H1 (cell line): ENCODE data around the gene LIPE. TPM values are rescaled to one million over a fixed set of nuclear protein-coding genes. Genes with fewer than 3 reads are reported as not detected.

ENCODE experiments used
- CTCF ChIA-PET: fragments of 300-600 bp; sonication (Branson Sonifier 250); formaldehyde crosslinking; loops from one replicate; lab custom pipeline; 2021; ENCODE audit not compliant: partially characterized antibody; lab: Charles Lee
- POLR2A ChIA-PET: fragments of 300-600 bp; sonication (Branson Sonifier 250); formaldehyde crosslinking; loops from one replicate; lab custom pipeline; 2021; ENCODE audit warnings: inconsistent platforms; ENCODE audit not compliant: partially characterized antibody; lab: Charles Lee
- DNase-seq, 2 experiments: peaks; one replicate each; pipeline versions ENCODE4 v3.0.0 to v3.0.0-alpha.2; 2010 to 2022; ENCODE audit warnings: low spot score in 2 of 2, low read depth in 1 of 2, mixed read lengths in 1 of 2
- FAIRE-seq: peaks from 2 replicates; lab custom pipeline; 2011; peaks lifted over from hg19 to GRCh38; lab: Jason Lieb, UNC
- H2AFZ ChIP-seq: 2 replicates; pipeline ENCODE4 v1.8.1; 2012; ENCODE audit warnings: low read length, inconsistent platforms
- H2AK5ac ChIP-seq: 2 replicates; pipeline ENCODE4 v1.6.1; 2013; ENCODE audit warnings: low read depth, low read length
- H2BK120ac ChIP-seq: replicated peaks from 2 replicates; pipeline ENCODE3; 2013; ENCODE audit warnings: low read depth, low read length, inconsistent platforms
- H2BK12ac ChIP-seq: 2 replicates; pipeline ENCODE4 v1.6.1; 2013; ENCODE audit warnings: low read depth, low read length
- H2BK15ac ChIP-seq: 2 replicates; pipeline ENCODE4 v1.6.1; 2013; ENCODE audit warnings: low read length
- H2BK20ac ChIP-seq: 2 replicates; pipeline ENCODE4 v1.6.1; 2013; ENCODE audit warnings: low read length
- H2BK5ac ChIP-seq: 2 replicates; pipeline ENCODE4 v1.6.1; 2013; ENCODE audit warnings: low read depth, low read length
- H3K14ac ChIP-seq: 2 replicates; pipeline ENCODE4 v1.6.1; 2013; ENCODE audit warnings: inconsistent platforms; ENCODE audit not compliant: insufficient read length
- H3K18ac ChIP-seq: 2 replicates; pipeline ENCODE4 v1.6.1; 2013; ENCODE audit warnings: low read length; ENCODE audit errors: extremely low read depth
- H3K23ac ChIP-seq: 2 replicates; pipeline ENCODE4 v1.6.1; 2013; ENCODE audit warnings: inconsistent platforms; ENCODE audit not compliant: insufficient read length
- H3K23me2 ChIP-seq: 2 replicates; pipeline ENCODE4 v1.6.1; 2013; ENCODE audit warnings: low read depth, low read length
- H3K27ac ChIP-seq: 2 replicates; pipeline ENCODE4 v1.6.1; 2011; ENCODE audit warnings: low read depth, low read length, inconsistent platforms
- H3K27me3 ChIP-seq, 4 experiments: replicated peaks in 1 of 4; 1 replicate in 1 of 4; 2 replicates in 3 of 4; pipeline versions ENCODE4 v1.6.1 to v1.8.1; 2011 to 2013; ENCODE audit warnings: low read length in 3 of 4, mild to moderate bottlenecking in 3 of 4, inconsistent platforms in 2 of 4, mixed read lengths in 2 of 4, moderate library complexity in 1 of 4; ENCODE audit not compliant: control insufficient read depth in 3 of 4, insufficient read depth in 3 of 4; ENCODE audit errors: extremely low read depth in 1 of 4
- H3K36me3 ChIP-seq, 4 experiments: 2 replicates each; pipeline versions ENCODE4 v1.6.1 to v1.8.1; 2011 to 2013; ENCODE audit warnings: mild to moderate bottlenecking in 4 of 4, low read length in 3 of 4, moderate library complexity in 2 of 4, control low read depth in 1 of 4, inconsistent platforms in 1 of 4; ENCODE audit not compliant: insufficient read depth in 4 of 4, control insufficient read depth in 2 of 4
- H3K4ac ChIP-seq: replicated peaks from 2 replicates; pipeline ENCODE3; 2013; ENCODE audit warnings: low read length, low read depth, mixed read lengths, inconsistent platforms; ENCODE audit not compliant: insufficient read length
- H3K4me1 ChIP-seq, 4 experiments: replicated peaks in 1 of 4; 1 replicate in 1 of 4; 2 replicates in 3 of 4; pipeline versions ENCODE4 v1.6.1 to v1.8.1; 2011 to 2013; ENCODE audit warnings: low read length in 3 of 4, inconsistent platforms in 2 of 4, mixed read lengths in 1 of 4; ENCODE audit not compliant: insufficient read depth in 4 of 4, control insufficient read depth in 3 of 4
- H3K4me2 ChIP-seq, 2 experiments: 2 replicates each; pipeline versions ENCODE4 v1.6.1 to v1.8.1; 2011 to 2013; ENCODE audit warnings: low read depth in 2 of 2, low read length in 2 of 2, control low read depth in 1 of 2, inconsistent platforms in 1 of 2, mild to moderate bottlenecking in 1 of 2; ENCODE audit not compliant: insufficient read depth in 1 of 2
- H3K4me3 ChIP-seq, 4 experiments: fragments of 200-600, 300-600 bp in 1 of 4; sonication (generic), shearing (Covaris generic), sonication (Bioruptor Twin) in 1 of 4; 2 replicates each; pipeline versions ENCODE4 v1.5.1 to v1.8.1; 2011 to 2016; ENCODE audit warnings: low read length in 4 of 4, low read depth in 3 of 4, control low read depth in 2 of 4, inconsistent platforms in 2 of 4, mild to moderate bottlenecking in 2 of 4, mixed read lengths in 1 of 4, moderate library complexity in 1 of 4; ENCODE audit not compliant: insufficient read depth in 2 of 4; ENCODE audit errors: extremely low read depth in 1 of 4
- H3K56ac ChIP-seq: replicated peaks from 2 replicates; pipeline ENCODE3; 2013; ENCODE audit warnings: low read depth, mild to moderate bottlenecking, mixed read lengths, low read length, inconsistent platforms; ENCODE audit not compliant: insufficient read length
- H3K79me1 ChIP-seq: 2 replicates; pipeline ENCODE4 v1.6.1; 2013; ENCODE audit warnings: low read depth, low read length, control low read depth
- H3K79me2 ChIP-seq, 2 experiments: 2 replicates each; pipeline versions ENCODE4 v1.6.1 to v1.8.1; 2012 to 2013; ENCODE audit warnings: low read length in 2 of 2, mild to moderate bottlenecking in 2 of 2, inconsistent platforms in 1 of 2; ENCODE audit not compliant: insufficient read depth in 2 of 2, control insufficient read depth in 1 of 2
- H3K9ac ChIP-seq, 4 experiments: replicated peaks in 1 of 4; 1 replicate in 1 of 4; 2 replicates in 3 of 4; pipeline versions ENCODE4 v1.6.1 to v1.8.1; 2011 to 2013; ENCODE audit warnings: low read depth in 3 of 4, low read length in 3 of 4, control low read depth in 2 of 4, mild to moderate bottlenecking in 2 of 4, moderate library complexity in 2 of 4, inconsistent platforms in 1 of 4; ENCODE audit errors: extremely low read depth in 1 of 4
- H3K9me3 ChIP-seq, 2 experiments: 2 replicates each; pipeline versions ENCODE4 v1.6.1 to v1.8.1; 2012 to 2013; ENCODE audit warnings: mild to moderate bottlenecking in 2 of 2, moderate library complexity in 2 of 2, control low read depth in 1 of 2, inconsistent platforms in 1 of 2, low read depth in 1 of 2, low read length in 1 of 2, mixed read lengths in 1 of 2; ENCODE audit not compliant: insufficient read depth in 2 of 2
- H4K20me1 ChIP-seq, 2 experiments: replicated peaks in 1 of 2; 2 replicates each; pipeline versions ENCODE3 to v1.8.1; 2011 to 2013; ENCODE audit warnings: inconsistent platforms in 2 of 2, low read length in 2 of 2, mild to moderate bottlenecking in 1 of 2; ENCODE audit not compliant: insufficient read depth in 2 of 2, control insufficient read depth in 1 of 2
- H4K5ac ChIP-seq: 2 replicates; pipeline ENCODE4 v1.6.1; 2013; ENCODE audit warnings: low read length, low read depth, mixed read lengths, inconsistent platforms; ENCODE audit not compliant: insufficient read length
- H4K8ac ChIP-seq: 2 replicates; pipeline ENCODE4 v1.8.0; 2013; ENCODE audit warnings: mild to moderate bottlenecking, moderate library complexity, low read length, inconsistent platforms; ENCODE audit not compliant: insufficient read depth; ENCODE audit errors: extremely low read depth
- H4K91ac ChIP-seq: replicated peaks from 2 replicates; pipeline ENCODE3; 2013; ENCODE audit warnings: low read length, mixed read lengths, inconsistent platforms; ENCODE audit not compliant: insufficient read length
- GABPA ChIP-seq: IDR thresholded peaks from 2 replicates; pipeline ENCODE4 v1.6.1; 2011; ENCODE audit warnings: mild to moderate bottlenecking, low read length, moderate library complexity, borderline replicate concordance; ENCODE audit not compliant: insufficient read depth
- HDAC6 ChIP-seq: IDR thresholded peaks from one replicate; pipeline ENCODE4 v1.7.1; 2012; ENCODE audit warnings: low read depth, mild to moderate bottlenecking, inconsistent platforms, low read length, moderate library complexity
- WGBS, 2 experiments: shearing (Covaris generic) in 1 of 2; methylation state at CpG; one replicate each; pipeline versions ENCODE4 v1.1.6 to v1.1.7; 2013 to 2015; ENCODE audit warnings: low lambda C conversion rate in 2 of 2, mixed read lengths in 2 of 2, inconsistent platforms in 1 of 2, low coverage in 1 of 2, missing lambda C conversion rate in 1 of 2; ENCODE audit not compliant: insufficient replicate concordance in 2 of 2, insufficient coverage in 1 of 2, insufficient read length in 1 of 2; ENCODE audit errors: extremely low coverage in 1 of 2, missing lambda C conversion rate in 1 of 2; 5-methylcytosine and 5-hydroxymethylcytosine counted together
- polyA plus RNA-seq, 7 experiments: library from polyadenylated mRNA; depleted of rRNA in 3 of 7; stranded (reverse) in 5 of 7; unstranded in 2 of 7; fragments of >200 nt in 5 of 7; fragments of 200-250 nt in 2 of 7; gene quantifications; 1 replicate in 5 of 7; 2 replicates in 1 of 7; 4 replicates in 1 of 7; pipeline versions ENCODE4 v1.2.1 to v1.2.3, GENCODE V29; 2011 to 2013; ENCODE audit warnings: missing spikeins in 2 of 7, mixed read lengths in 2 of 7
- total RNA-seq: library from RNA; stranded (reverse); fragmentation: NEBNext Ultra II Directional; extraction: Animal tissue kit (Norgen Biotek cat#: 25700); gene quantifications from 2 replicates; pipeline ENCODE4 v1.2.1, GENCODE V29; 2021

The LIPE gene
- total and polyA plus RNA-seq, 2 of the 8 experiments (the other 6 are each of a cell fraction or from before 2014, with no cell fraction given), result 8.7 to 15.9 TPM

- ChIA-PET POLR2A (interaction anchor here (3.7 kb wide), 1 partner anchor 11 kb away, joined by 24 read pairs; no protein-coding TSS in a partner anchor), CTCF (interaction anchor here (0.7 to 6.7 kb wide), 8 partner anchors 9 to 94 kb away, joined by 3 to 101 read pairs (median 5); partner anchors contain the start of gene LIPE)
- TF ChIP-seq HDAC6, result no peak
- TF ChIP-seq GABPA, result no peak
- peaks cover 0 to 2% (median 1%) of the 10 kb centered on the region in 4 experiments; a peak in 1 of 7 replicates for H3K4me1 ChIP-seq
- no peak overlapping the region for H2AK5ac ChIP-seq
- no peaks in the 10 kb centered on the region for H3K36me3 ChIP-seq
- no peak overlapping the region for H3K23ac ChIP-seq
- H3K79me1 ChIP-seq, result no peaks in the 10 kb centered on the region
- H3K4ac ChIP-seq, result no peak overlapping the region
- H2AFZ ChIP-seq, result no peak overlapping the region
- DNase-seq, result no peak
- no peak overlapping the region for H3K4me2 ChIP-seq
- H3K18ac ChIP-seq, result no peak overlapping the region
- H3K4me3 ChIP-seq, result no peak overlapping the region
- no peak overlapping the region for H2BK12ac ChIP-seq
- H2BK120ac ChIP-seq, result no peak overlapping the region
- WGBS, 2 experiments, result 89% methylated on average over 6 of the region's 6 CpGs; no CpG with 5 or more reads in 1 of the 2 experiments
- no peaks in the 10 kb centered on the region for H3K23me2 ChIP-seq
- no peak overlapping the region for H2BK5ac ChIP-seq
- H2BK15ac ChIP-seq, result no peak overlapping the region
- H3K27me3 ChIP-seq, result no peaks in the 10 kb centered on the region; a peak in 2 of 7 replicates
- no peak overlapping the region for H3K27ac ChIP-seq
- no peak overlapping the region for H4K5ac ChIP-seq
- no peak for FAIRE-seq
- H3K9ac ChIP-seq, result no peak overlapping the region
- H4K91ac ChIP-seq, result no peak overlapping the region
- no peak overlapping the region for H2BK20ac ChIP-seq
- H3K79me2 ChIP-seq, result no peaks in the 10 kb centered on the region
- H4K20me1 ChIP-seq, result no peaks in the 10 kb centered on the region
- no peak overlapping the region for H3K56ac ChIP-seq
- no peak overlapping the region for H3K14ac ChIP-seq
- H4K8ac ChIP-seq, result no peak overlapping the region
- H3K9me3 ChIP-seq, result no peaks in the 10 kb centered on the region
Measured at GRCh38 chr19:42435316-42435715, 8.1 kb upstream of the LIPE start.
